Endometrium (tissue), 2 donors: ENCODE results near the gene NFATC1.
"Not testable (repeated sequence)": the region's sequence is repeated elsewhere in the genome, so short reads cannot be mapped to it uniquely, and the experiment has no call there.

Experiments used
- FAIRE-seq: peaks from 2 replicates; lab custom pipeline; 2012; peaks lifted over from hg19 to GRCh38; lab: Jason Lieb, UNC
- donor health status: control.
- donor health status: control.

The NFATC1 gene

GRCh38 chr18:79490626-79491041 lies 94.9 kb downstream of the NFATC1 start:
- no peak for FAIRE-seq

GRCh38 chr18:79491081-79491551 lies 95.4 kb downstream of the NFATC1 start:
- no peak for FAIRE-seq

- no peak for FAIRE-seq
Observed at GRCh38 chr18:79493211-79493800, 97.6 kb downstream of the NFATC1 start.

GRCh38 chr18:79493801-79494211 lies 98.1 kb downstream of the NFATC1 start:
- FAIRE-seq: no peak

GRCh38 chr18:79494936-79495335 lies 99.2 kb downstream of the NFATC1 start:
- FAIRE-seq: no peak

GRCh38 chr18:79495591-79496071 lies 99.9 kb downstream of the NFATC1 start:
- FAIRE-seq: no peak

- FAIRE-seq: no peak
Observed at GRCh38 chr18:79496237-79496977, 100.7 kb downstream of the NFATC1 start.

- FAIRE-seq: no peak
Observed at GRCh38 chr18:79496978-79497637, 101.4 kb downstream of the NFATC1 start.

- FAIRE-seq: no peak
Observed at GRCh38 chr18:79497638-79498081, 101.9 kb downstream of the NFATC1 start.

GRCh38 chr18:79498662-79499061 lies 102.9 kb downstream of the NFATC1 start:
- FAIRE-seq: no peak

- FAIRE-seq: no peak
Observed at GRCh38 chr18:79501006-79501405, 105.3 kb downstream of the NFATC1 start.

GRCh38 chr18:79502782-79503181 lies 107.1 kb downstream of the NFATC1 start:
- no peak for FAIRE-seq

- FAIRE-seq: no peak
Observed at GRCh38 chr18:79503406-79503805, 107.7 kb downstream of the NFATC1 start.

- no peak for FAIRE-seq
Observed at GRCh38 chr18:79504034-79504433, 108.3 kb downstream of the NFATC1 start.

- not testable (repeated sequence) for FAIRE-seq
Observed at GRCh38 chr18:79504495-79504894, 108.8 kb downstream of the NFATC1 start.

- FAIRE-seq: not testable (repeated sequence)
Observed at GRCh38 chr18:79505465-79505864, 109.7 kb downstream of the NFATC1 start.

- FAIRE-seq: no peak
Observed at GRCh38 chr18:79506191-79507075, 110.7 kb downstream of the NFATC1 start.

GRCh38 chr18:79507076-79507545 lies 111.4 kb downstream of the NFATC1 start:
- no peak for FAIRE-seq

GRCh38 chr18:79507546-79508480 lies 112.1 kb downstream of the NFATC1 start:
- FAIRE-seq: peak; percentile 69
